Lower leg skin (tissue), 3 donors: ENCODE data around the gene CLSTN2.

ENCODE experiments used
- CTCF ChIP-seq, 3 donors: fragments of 450-650 bp; IDR thresholded peaks; one replicate each; pipeline ENCODE4 v1.5.1; 2016; ENCODE audit warnings: antibody characterized with exemption in 3 of 3, mild to moderate bottlenecking in 3 of 3, moderate library complexity in 2 of 3
- POLR2A ChIP-seq, 2 donors: fragments of 450-650 bp; IDR thresholded peaks; one replicate each; pipeline ENCODE4 v1.6.1; 2016 to 2017; ENCODE audit warnings: antibody characterized with exemption in 2 of 2, mild to moderate bottlenecking in 1 of 2, moderate library complexity in 1 of 2

GRCh38 chr3:140398387-140398786 lies 463.4 kb downstream of the CLSTN2 start:
- TF ChIP-seq CTCF (IDR thresholded peaks at IDR 0.05) (no peak), POLR2A (IDR thresholded peaks at IDR 0.05) (no peak)
